ENCODE data around the gene LNP1.

- TF ChIP-seq, protein P1, sequence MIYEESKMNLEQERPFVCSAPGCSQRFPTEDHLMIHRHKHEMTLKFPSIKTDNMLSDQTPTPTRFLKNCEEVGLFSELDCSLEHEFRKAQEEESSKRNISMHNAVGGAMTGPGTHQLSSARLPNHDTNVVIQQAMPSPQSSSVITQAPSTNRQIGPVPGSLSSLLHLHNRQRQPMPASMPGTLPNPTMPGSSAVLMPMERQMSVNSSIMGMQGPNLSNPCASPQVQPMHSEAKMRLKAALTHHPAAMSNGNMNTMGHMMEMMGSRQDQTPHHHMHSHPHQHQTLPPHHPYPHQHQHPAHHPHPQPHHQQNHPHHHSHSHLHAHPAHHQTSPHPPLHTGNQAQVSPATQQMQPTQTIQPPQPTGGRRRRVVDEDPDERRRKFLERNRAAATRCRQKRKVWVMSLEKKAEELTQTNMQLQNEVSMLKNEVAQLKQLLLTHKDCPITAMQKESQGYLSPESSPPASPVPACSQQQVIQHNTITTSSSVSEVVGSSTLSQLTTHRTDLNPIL (CRISPR knock-in tag; IDR thresholded peaks at IDR 0.05; ENCODE audit: low read depth): no peak
- TF ChIP-seq, protein P2, sequence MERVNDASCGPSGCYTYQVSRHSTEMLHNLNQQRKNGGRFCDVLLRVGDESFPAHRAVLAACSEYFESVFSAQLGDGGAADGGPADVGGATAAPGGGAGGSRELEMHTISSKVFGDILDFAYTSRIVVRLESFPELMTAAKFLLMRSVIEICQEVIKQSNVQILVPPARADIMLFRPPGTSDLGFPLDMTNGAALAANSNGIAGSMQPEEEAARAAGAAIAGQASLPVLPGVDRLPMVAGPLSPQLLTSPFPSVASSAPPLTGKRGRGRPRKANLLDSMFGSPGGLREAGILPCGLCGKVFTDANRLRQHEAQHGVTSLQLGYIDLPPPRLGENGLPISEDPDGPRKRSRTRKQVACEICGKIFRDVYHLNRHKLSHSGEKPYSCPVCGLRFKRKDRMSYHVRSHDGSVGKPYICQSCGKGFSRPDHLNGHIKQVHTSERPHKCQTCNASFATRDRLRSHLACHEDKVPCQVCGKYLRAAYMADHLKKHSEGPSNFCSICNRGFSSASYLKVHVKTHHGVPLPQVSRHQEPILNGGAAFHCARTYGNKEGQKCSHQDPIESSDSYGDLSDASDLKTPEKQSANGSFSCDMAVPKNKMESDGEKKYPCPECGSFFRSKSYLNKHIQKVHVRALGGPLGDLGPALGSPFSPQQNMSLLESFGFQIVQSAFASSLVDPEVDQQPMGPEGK (CRISPR knock-in tag; IDR thresholded peaks at IDR 0.05; ENCODE audit: borderline replicate concordance): no peak
Observed at GRCh38 chr3:100465892-100466777, 64.8 kb downstream of the LNP1 start.

All from SK-N-SH treated with all-trans-retinoic acid at 6 μM for 48 hours (cell line).